ENCODE measurements around the gene DPYD. TPM values are rescaled to one million over a fixed set of nuclear protein-coding genes. Genes with fewer than 3 reads are reported as not detected.
A peak's percentile ranks its signal among the peaks of the same experiment; 100 is the strongest.

DPYD gene
- polyA plus RNA-seq, 1 donor, result 32.5 TPM

DNA sequence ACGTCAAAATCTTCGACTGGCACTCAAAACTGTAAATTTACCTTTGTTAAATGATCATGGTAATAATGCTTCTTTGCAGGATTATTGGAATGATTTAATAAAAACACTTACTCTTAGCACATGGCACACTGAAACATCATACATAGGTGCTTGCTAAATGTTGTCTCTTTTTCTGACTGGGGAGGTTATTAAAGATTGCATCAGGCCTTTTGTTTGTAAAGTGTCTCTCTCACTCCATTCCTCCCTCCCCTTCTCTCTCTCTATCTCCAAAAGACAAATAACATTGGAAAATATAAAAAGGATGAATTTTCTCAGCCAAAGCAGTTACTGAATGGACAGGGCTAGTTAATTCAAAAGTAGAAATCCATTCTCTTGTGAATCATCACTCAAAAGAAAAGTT lies 404.2 kb downstream of the DPYD start:
- WGBS (ENCODE audit: insufficient coverage, low lambda C conversion rate), result no CpG with 5 or more reads among the region's 2 CpGs

DNA sequence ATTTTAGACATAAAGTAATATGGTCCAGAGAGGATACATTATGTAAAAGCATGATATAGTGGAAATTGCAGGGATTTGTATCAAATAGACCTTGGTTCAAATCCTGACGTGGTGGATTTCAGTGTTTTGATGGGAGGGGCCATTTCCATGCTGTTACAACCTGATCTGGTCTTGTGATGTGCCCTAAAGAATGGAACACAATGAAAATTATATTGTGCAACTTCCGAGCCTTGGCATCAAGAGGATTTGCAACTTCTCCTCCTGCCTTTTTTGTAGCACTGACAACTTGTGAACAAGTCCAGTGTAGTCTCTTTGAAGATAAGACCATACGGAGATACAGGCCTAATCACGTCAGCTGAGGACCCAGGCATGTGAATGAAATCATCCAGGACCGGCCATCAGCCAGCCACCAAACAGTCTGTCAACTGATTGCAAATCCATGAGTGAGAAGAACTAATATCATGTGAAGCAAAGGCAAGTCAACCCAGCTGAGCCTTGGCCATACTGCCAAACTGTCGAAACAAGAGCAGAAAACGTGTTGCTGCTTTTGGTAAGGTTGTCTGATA lies 412.1 kb downstream of the DPYD start:
- DNase-seq, result no peak
- no peaks in the 10 kb centered on the region for H3K27me3 ChIP-seq (ENCODE audit: control insufficient read depth, insufficient read depth, low read length)
- no CpG with 5 or more reads among the region's 7 CpGs for WGBS (ENCODE audit: insufficient coverage, low lambda C conversion rate)
- H3K4me1 ChIP-seq (ENCODE audit: control insufficient read depth, insufficient read depth, low read length), result no peaks in the 10 kb centered on the region
- H3K27ac ChIP-seq (ENCODE audit: low read length), result no peak overlapping the region
- H3K9me3 ChIP-seq (ENCODE audit: control insufficient read depth, low read depth, low read length), result no peaks in the 10 kb centered on the region
- H3K4me3 ChIP-seq (ENCODE audit: low read length), result no peak overlapping the region
- H3K36me3 ChIP-seq (ENCODE audit: control insufficient read depth, insufficient read depth, low read length), result no peaks in the 10 kb centered on the region

More for the DNA sequence above, 404.2 kb downstream of the DPYD start:
- Histone ChIP-seq H3K27ac (ENCODE audit: low read length) (no peak overlapping the region), H3K36me3 (ENCODE audit: control insufficient read depth, insufficient read depth, low read length) (no peaks in the 10 kb centered on the region), H3K4me1 (ENCODE audit: control insufficient read depth, insufficient read depth, low read length) (no peaks in the 10 kb centered on the region), H3K4me3 (ENCODE audit: low read length) (no peak overlapping the region), H3K9me3 (ENCODE audit: control insufficient read depth, low read depth, low read length) (no peaks in the 10 kb centered on the region), H3K27me3 (ENCODE audit: control insufficient read depth, insufficient read depth, low read length) (no peaks in the 10 kb centered on the region)
- DNase-seq, result no peak

DNA sequence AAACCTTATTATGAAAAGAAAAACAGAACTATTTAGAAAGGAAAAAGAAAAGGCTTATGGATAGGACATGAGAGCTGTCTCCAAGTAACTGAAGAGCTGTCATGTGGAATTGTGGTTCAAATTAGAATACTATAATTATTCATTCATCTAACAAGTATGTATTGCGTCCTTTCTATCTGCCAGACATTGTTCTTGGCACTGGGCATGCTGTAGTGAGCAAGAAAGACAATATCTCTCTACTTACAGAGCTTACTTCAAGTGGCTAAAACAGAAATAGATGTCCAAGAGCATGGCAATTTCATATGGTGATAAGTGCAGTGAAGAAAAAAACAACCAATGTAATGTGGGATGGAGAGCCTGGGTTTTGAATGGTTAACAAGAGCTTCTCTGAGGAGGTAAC lies 413.0 kb downstream of the DPYD start:
- H3K36me3 ChIP-seq (ENCODE audit: control insufficient read depth, insufficient read depth, low read length), result no peaks in the 10 kb centered on the region
- H3K4me1 ChIP-seq (ENCODE audit: control insufficient read depth, insufficient read depth, low read length), result no peaks in the 10 kb centered on the region
- no peak overlapping the region for H3K4me3 ChIP-seq (ENCODE audit: low read length)
- no peaks in the 10 kb centered on the region for H3K9me3 ChIP-seq (ENCODE audit: control insufficient read depth, low read depth, low read length)
- no peak for DNase-seq
- H3K27me3 ChIP-seq (ENCODE audit: control insufficient read depth, insufficient read depth, low read length), result no peaks in the 10 kb centered on the region
- no CpG with 5 or more reads among the region's 1 CpG for WGBS (ENCODE audit: insufficient coverage, low lambda C conversion rate)
- H3K27ac ChIP-seq (ENCODE audit: low read length), result no peak overlapping the region

- no peak overlapping the region for H3K27ac ChIP-seq (ENCODE audit: low read length)
- no peaks in the 10 kb centered on the region for H3K27me3 ChIP-seq (ENCODE audit: control insufficient read depth, insufficient read depth, low read length)
- no peak for DNase-seq
- H3K36me3 ChIP-seq (ENCODE audit: control insufficient read depth, insufficient read depth, low read length), result no peaks in the 10 kb centered on the region
- no peaks in the 10 kb centered on the region for H3K9me3 ChIP-seq (ENCODE audit: control insufficient read depth, low read depth, low read length)
- H3K4me3 ChIP-seq (ENCODE audit: low read length), result no peak overlapping the region
- H3K4me1 ChIP-seq (ENCODE audit: control insufficient read depth, insufficient read depth, low read length), result no peaks in the 10 kb centered on the region
- WGBS (ENCODE audit: insufficient coverage, low lambda C conversion rate), result 100% methylated on average over 1 of the region's 1 CpG
Observed at GRCh38 chr1:97506368-97506767, 414.5 kb downstream of the DPYD start.

DNA sequence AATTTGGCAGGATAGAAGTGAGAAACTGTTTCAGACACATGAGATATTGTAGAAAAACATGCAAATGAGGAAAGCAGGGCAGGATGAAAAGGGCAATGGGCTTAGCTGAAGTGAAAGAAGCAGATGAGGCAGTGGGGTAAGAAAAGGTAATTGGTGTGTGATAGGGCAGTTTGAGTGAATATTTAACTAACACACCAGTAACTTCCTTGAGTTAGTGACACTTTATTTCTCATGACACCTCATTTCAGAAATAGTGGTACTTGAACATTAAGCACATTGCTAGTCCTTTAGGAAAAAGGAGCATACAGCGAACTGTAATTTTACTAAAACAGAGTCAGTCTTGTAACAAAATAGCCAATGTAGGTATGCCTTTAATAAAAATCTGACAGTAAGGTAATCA lies 415.0 kb downstream of the DPYD start:
- H3K4me1 ChIP-seq (ENCODE audit: control insufficient read depth, insufficient read depth, low read length), result no peaks in the 10 kb centered on the region
- no peaks in the 10 kb centered on the region for H3K27me3 ChIP-seq (ENCODE audit: control insufficient read depth, insufficient read depth, low read length)
- H3K36me3 ChIP-seq (ENCODE audit: control insufficient read depth, insufficient read depth, low read length), result no peaks in the 10 kb centered on the region
- no CpG with 5 or more reads among the region's 1 CpG for WGBS (ENCODE audit: insufficient coverage, low lambda C conversion rate)
- H3K9me3 ChIP-seq (ENCODE audit: control insufficient read depth, low read depth, low read length), result no peaks in the 10 kb centered on the region
- H3K27ac ChIP-seq (ENCODE audit: low read length), result no peak overlapping the region
- H3K4me3 ChIP-seq (ENCODE audit: low read length), result no peak overlapping the region
- DNase-seq, result peak in 1 of 2 donors; percentile 13

DNA sequence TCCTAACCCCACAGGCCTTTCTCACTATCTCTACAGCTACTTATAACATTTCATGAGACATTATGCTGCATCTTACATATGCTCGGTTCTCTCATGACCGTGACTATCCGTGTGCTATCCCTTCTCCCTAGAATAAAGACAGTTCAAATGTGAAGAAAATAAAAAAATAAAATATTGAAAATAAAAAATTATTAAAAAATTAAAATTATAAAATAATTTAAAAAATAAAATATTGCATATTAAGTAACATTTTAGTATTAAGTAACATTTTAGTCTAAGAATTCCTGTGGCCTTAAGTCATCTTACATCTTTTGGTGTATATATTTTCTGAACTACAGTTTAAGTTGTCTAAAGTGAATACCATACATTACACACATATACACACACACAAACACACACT lies 415.5 kb downstream of the DPYD start:
- DNase-seq, result no peak
- Histone ChIP-seq H3K36me3 (ENCODE audit: control insufficient read depth, insufficient read depth, low read length) (no peaks in the 10 kb centered on the region), H3K4me1 (ENCODE audit: control insufficient read depth, insufficient read depth, low read length) (no peaks in the 10 kb centered on the region), H3K4me3 (ENCODE audit: low read length) (no peak overlapping the region), H3K27ac (ENCODE audit: low read length) (no peak overlapping the region), H3K9me3 (ENCODE audit: control insufficient read depth, low read depth, low read length) (no peaks in the 10 kb centered on the region), H3K27me3 (ENCODE audit: control insufficient read depth, insufficient read depth, low read length) (no peaks in the 10 kb centered on the region)
- WGBS (ENCODE audit: insufficient coverage, low lambda C conversion rate), result 100% methylated on average over 3 of the region's 3 CpGs

DNA sequence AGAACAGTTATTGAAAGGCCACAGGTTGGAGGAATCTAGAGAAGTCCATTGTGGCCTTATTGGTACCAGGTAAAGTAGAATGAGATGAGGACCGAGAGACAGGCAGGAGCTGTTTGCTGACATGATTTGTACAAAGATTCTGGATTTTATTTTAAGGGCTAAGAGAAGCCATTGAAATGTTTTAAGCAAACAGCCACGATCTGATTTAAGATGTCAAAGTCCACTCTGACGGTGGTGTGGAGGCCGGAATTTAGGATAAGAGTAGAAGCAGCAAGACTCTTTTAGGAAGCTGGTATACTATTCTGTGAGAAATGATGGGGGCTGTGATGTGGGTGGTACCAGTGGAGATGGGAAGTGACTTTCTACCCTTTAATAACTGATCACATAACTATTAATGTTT lies 418.5 kb downstream of the DPYD start:
- WGBS (ENCODE audit: insufficient coverage, low lambda C conversion rate), result no CpG with 5 or more reads among the region's 4 CpGs

DNA sequence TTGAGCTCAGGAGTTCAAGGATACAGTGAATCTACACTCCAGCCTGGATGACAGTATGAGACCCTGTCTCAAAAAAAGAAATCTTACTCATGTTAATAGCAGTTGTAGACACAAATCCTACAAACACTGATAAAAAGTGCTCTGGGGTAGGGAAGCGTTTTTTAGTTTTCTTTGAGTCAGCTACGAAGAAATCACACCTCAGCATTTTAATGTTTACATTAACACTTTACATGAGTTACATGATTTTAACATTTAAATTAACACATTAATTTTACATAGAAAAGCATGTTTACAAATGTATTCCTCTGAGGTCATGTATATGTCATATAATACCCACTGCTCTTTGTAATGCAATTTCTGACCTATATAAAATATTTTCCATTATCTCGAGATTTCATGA lies 419.2 kb downstream of the DPYD start:
- no peaks in the 10 kb centered on the region for H3K36me3 ChIP-seq (ENCODE audit: control insufficient read depth, insufficient read depth, low read length)
- no peaks in the 10 kb centered on the region for H3K27me3 ChIP-seq (ENCODE audit: control insufficient read depth, insufficient read depth, low read length)
- no peak overlapping the region for H3K27ac ChIP-seq (ENCODE audit: low read length)
- no peak for DNase-seq
- WGBS (ENCODE audit: insufficient coverage, low lambda C conversion rate), result 80% methylated on average over 1 of the region's 3 CpGs
- H3K4me3 ChIP-seq (ENCODE audit: low read length), result no peak overlapping the region
- no peaks in the 10 kb centered on the region for H3K4me1 ChIP-seq (ENCODE audit: control insufficient read depth, insufficient read depth, low read length)
- H3K9me3 ChIP-seq (ENCODE audit: control insufficient read depth, low read depth, low read length), result no peaks in the 10 kb centered on the region

More for the DNA sequence above, 418.5 kb downstream of the DPYD start:
- Histone ChIP-seq H3K27ac (ENCODE audit: low read length) (no peak overlapping the region), H3K36me3 (ENCODE audit: control insufficient read depth, insufficient read depth, low read length) (no peaks in the 10 kb centered on the region), H3K4me1 (ENCODE audit: control insufficient read depth, insufficient read depth, low read length) (no peaks in the 10 kb centered on the region), H3K27me3 (ENCODE audit: control insufficient read depth, insufficient read depth, low read length) (no peaks in the 10 kb centered on the region), H3K4me3 (ENCODE audit: low read length) (no peak overlapping the region), H3K9me3 (ENCODE audit: control insufficient read depth, low read depth, low read length) (no peaks in the 10 kb centered on the region)
- DNase-seq, result no peak

GRCh38 chr1:97500760-97501159 lies 420.1 kb downstream of the DPYD start:
- WGBS (ENCODE audit: insufficient coverage, low lambda C conversion rate), result 100% methylated on average over 1 of the region's 5 CpGs
- Histone ChIP-seq H3K9me3 (ENCODE audit: control insufficient read depth, low read depth, low read length) (no peaks in the 10 kb centered on the region), H3K36me3 (ENCODE audit: control insufficient read depth, insufficient read depth, low read length) (no peaks in the 10 kb centered on the region), H3K4me1 (ENCODE audit: control insufficient read depth, insufficient read depth, low read length) (no peaks in the 10 kb centered on the region), H3K27ac (ENCODE audit: low read length) (no peak overlapping the region), H3K4me3 (ENCODE audit: low read length) (no peak overlapping the region), H3K27me3 (ENCODE audit: control insufficient read depth, insufficient read depth, low read length) (no peaks in the 10 kb centered on the region)
- no peak for DNase-seq

- DNase-seq, result no peak
- Histone ChIP-seq H3K9me3 (ENCODE audit: control insufficient read depth, low read depth, low read length) (no peaks in the 10 kb centered on the region), H3K4me3 (ENCODE audit: low read length) (no peak overlapping the region), H3K27me3 (ENCODE audit: control insufficient read depth, insufficient read depth, low read length) (no peaks in the 10 kb centered on the region), H3K36me3 (ENCODE audit: control insufficient read depth, insufficient read depth, low read length) (no peaks in the 10 kb centered on the region), H3K27ac (ENCODE audit: low read length) (no peak overlapping the region), H3K4me1 (ENCODE audit: control insufficient read depth, insufficient read depth, low read length) (no peaks in the 10 kb centered on the region)
Observed at GRCh38 chr1:97499667-97500066, 421.2 kb downstream of the DPYD start.

- Histone ChIP-seq H3K27ac (ENCODE audit: low read length) (no peak overlapping the region), H3K9me3 (ENCODE audit: control insufficient read depth, low read depth, low read length) (no peaks in the 10 kb centered on the region), H3K27me3 (ENCODE audit: control insufficient read depth, insufficient read depth, low read length) (no peaks in the 10 kb centered on the region), H3K4me3 (ENCODE audit: low read length) (no peak overlapping the region), H3K4me1 (ENCODE audit: control insufficient read depth, insufficient read depth, low read length) (no peaks in the 10 kb centered on the region), H3K36me3 (ENCODE audit: control insufficient read depth, insufficient read depth, low read length) (no peaks in the 10 kb centered on the region)
- DNase-seq, result no peak
- 80% methylated on average over 1 of the region's 2 CpGs for WGBS (ENCODE audit: insufficient coverage, low lambda C conversion rate)
Observed at GRCh38 chr1:97489834-97490233, 431.0 kb downstream of the DPYD start.

Data from large intestine (tissue), 3 donors.